H1 (cell line): ENCODE measurements around the gene CFH. TPM values are rescaled to one million over a fixed set of nuclear protein-coding genes. Genes with fewer than 3 reads are reported as not detected.

Experiments used
- CTCF ChIA-PET: fragments of 300-600 bp; sonication (Branson Sonifier 250); formaldehyde crosslinking; loops from one replicate; lab custom pipeline; 2021; ENCODE audit not compliant: partially characterized antibody; lab: Charles Lee
- POLR2A ChIA-PET: fragments of 300-600 bp; sonication (Branson Sonifier 250); formaldehyde crosslinking; loops from one replicate; lab custom pipeline; 2021; ENCODE audit warnings: inconsistent platforms; ENCODE audit not compliant: partially characterized antibody; lab: Charles Lee
- DNase-seq, 2 experiments: peaks; one replicate each; pipeline versions ENCODE4 v3.0.0 to v3.0.0-alpha.2; 2010 to 2022; ENCODE audit warnings: low spot score in 2 of 2, low read depth in 1 of 2, mixed read lengths in 1 of 2
- FAIRE-seq: peaks from 2 replicates; lab custom pipeline; 2011; peaks lifted over from hg19 to GRCh38; lab: Jason Lieb, UNC
- H2AFZ ChIP-seq: 2 replicates; pipeline ENCODE4 v1.8.1; 2012; ENCODE audit warnings: low read length, inconsistent platforms
- H2AK5ac ChIP-seq: 2 replicates; pipeline ENCODE4 v1.6.1; 2013; ENCODE audit warnings: low read depth, low read length
- H2BK120ac ChIP-seq: replicated peaks from 2 replicates; pipeline ENCODE3; 2013; ENCODE audit warnings: low read depth, low read length, inconsistent platforms
- H2BK12ac ChIP-seq: 2 replicates; pipeline ENCODE4 v1.6.1; 2013; ENCODE audit warnings: low read depth, low read length
- H2BK15ac ChIP-seq: 2 replicates; pipeline ENCODE4 v1.6.1; 2013; ENCODE audit warnings: low read length
- H2BK20ac ChIP-seq: 2 replicates; pipeline ENCODE4 v1.6.1; 2013; ENCODE audit warnings: low read length
- H2BK5ac ChIP-seq: 2 replicates; pipeline ENCODE4 v1.6.1; 2013; ENCODE audit warnings: low read depth, low read length
- H3K14ac ChIP-seq: 2 replicates; pipeline ENCODE4 v1.6.1; 2013; ENCODE audit warnings: inconsistent platforms; ENCODE audit not compliant: insufficient read length
- H3K18ac ChIP-seq: 2 replicates; pipeline ENCODE4 v1.6.1; 2013; ENCODE audit warnings: low read length; ENCODE audit errors: extremely low read depth
- H3K23ac ChIP-seq: 2 replicates; pipeline ENCODE4 v1.6.1; 2013; ENCODE audit warnings: inconsistent platforms; ENCODE audit not compliant: insufficient read length
- H3K23me2 ChIP-seq: 2 replicates; pipeline ENCODE4 v1.6.1; 2013; ENCODE audit warnings: low read depth, low read length
- H3K27ac ChIP-seq: 2 replicates; pipeline ENCODE4 v1.6.1; 2011; ENCODE audit warnings: low read depth, low read length, inconsistent platforms
- H3K27me3 ChIP-seq, 4 experiments: replicated peaks in 1 of 4; 1 replicate in 1 of 4; 2 replicates in 3 of 4; pipeline versions ENCODE4 v1.6.1 to v1.8.1; 2011 to 2013; ENCODE audit warnings: low read length in 3 of 4, mild to moderate bottlenecking in 3 of 4, inconsistent platforms in 2 of 4, mixed read lengths in 2 of 4, moderate library complexity in 1 of 4; ENCODE audit not compliant: control insufficient read depth in 3 of 4, insufficient read depth in 3 of 4; ENCODE audit errors: extremely low read depth in 1 of 4
- H3K36me3 ChIP-seq, 4 experiments: 2 replicates each; pipeline versions ENCODE4 v1.6.1 to v1.8.1; 2011 to 2013; ENCODE audit warnings: mild to moderate bottlenecking in 4 of 4, low read length in 3 of 4, moderate library complexity in 2 of 4, control low read depth in 1 of 4, inconsistent platforms in 1 of 4; ENCODE audit not compliant: insufficient read depth in 4 of 4, control insufficient read depth in 2 of 4
- H3K4ac ChIP-seq: replicated peaks from 2 replicates; pipeline ENCODE3; 2013; ENCODE audit warnings: low read length, low read depth, mixed read lengths, inconsistent platforms; ENCODE audit not compliant: insufficient read length
- H3K4me1 ChIP-seq, 4 experiments: replicated peaks in 1 of 4; 1 replicate in 1 of 4; 2 replicates in 3 of 4; pipeline versions ENCODE4 v1.6.1 to v1.8.1; 2011 to 2013; ENCODE audit warnings: low read length in 3 of 4, inconsistent platforms in 2 of 4, mixed read lengths in 1 of 4; ENCODE audit not compliant: insufficient read depth in 4 of 4, control insufficient read depth in 3 of 4
- H3K4me2 ChIP-seq, 2 experiments: 2 replicates each; pipeline versions ENCODE4 v1.6.1 to v1.8.1; 2011 to 2013; ENCODE audit warnings: low read depth in 2 of 2, low read length in 2 of 2, control low read depth in 1 of 2, inconsistent platforms in 1 of 2, mild to moderate bottlenecking in 1 of 2; ENCODE audit not compliant: insufficient read depth in 1 of 2
- H3K4me3 ChIP-seq, 4 experiments: fragments of 200-600, 300-600 bp in 1 of 4; sonication (generic), shearing (Covaris generic), sonication (Bioruptor Twin) in 1 of 4; 2 replicates each; pipeline versions ENCODE4 v1.5.1 to v1.8.1; 2011 to 2016; ENCODE audit warnings: low read length in 4 of 4, low read depth in 3 of 4, control low read depth in 2 of 4, inconsistent platforms in 2 of 4, mild to moderate bottlenecking in 2 of 4, mixed read lengths in 1 of 4, moderate library complexity in 1 of 4; ENCODE audit not compliant: insufficient read depth in 2 of 4; ENCODE audit errors: extremely low read depth in 1 of 4
- H3K56ac ChIP-seq: replicated peaks from 2 replicates; pipeline ENCODE3; 2013; ENCODE audit warnings: low read depth, mild to moderate bottlenecking, mixed read lengths, low read length, inconsistent platforms; ENCODE audit not compliant: insufficient read length
- H3K79me1 ChIP-seq: 2 replicates; pipeline ENCODE4 v1.6.1; 2013; ENCODE audit warnings: low read depth, low read length, control low read depth
- H3K79me2 ChIP-seq, 2 experiments: 2 replicates each; pipeline versions ENCODE4 v1.6.1 to v1.8.1; 2012 to 2013; ENCODE audit warnings: low read length in 2 of 2, mild to moderate bottlenecking in 2 of 2, inconsistent platforms in 1 of 2; ENCODE audit not compliant: insufficient read depth in 2 of 2, control insufficient read depth in 1 of 2
- H3K9ac ChIP-seq, 4 experiments: replicated peaks in 1 of 4; 1 replicate in 1 of 4; 2 replicates in 3 of 4; pipeline versions ENCODE4 v1.6.1 to v1.8.1; 2011 to 2013; ENCODE audit warnings: low read depth in 3 of 4, low read length in 3 of 4, control low read depth in 2 of 4, mild to moderate bottlenecking in 2 of 4, moderate library complexity in 2 of 4, inconsistent platforms in 1 of 4; ENCODE audit errors: extremely low read depth in 1 of 4
- H3K9me3 ChIP-seq, 2 experiments: 2 replicates each; pipeline versions ENCODE4 v1.6.1 to v1.8.1; 2012 to 2013; ENCODE audit warnings: mild to moderate bottlenecking in 2 of 2, moderate library complexity in 2 of 2, control low read depth in 1 of 2, inconsistent platforms in 1 of 2, low read depth in 1 of 2, low read length in 1 of 2, mixed read lengths in 1 of 2; ENCODE audit not compliant: insufficient read depth in 2 of 2
- H4K20me1 ChIP-seq, 2 experiments: replicated peaks in 1 of 2; 2 replicates each; pipeline versions ENCODE3 to v1.8.1; 2011 to 2013; ENCODE audit warnings: inconsistent platforms in 2 of 2, low read length in 2 of 2, mild to moderate bottlenecking in 1 of 2; ENCODE audit not compliant: insufficient read depth in 2 of 2, control insufficient read depth in 1 of 2
- H4K5ac ChIP-seq: 2 replicates; pipeline ENCODE4 v1.6.1; 2013; ENCODE audit warnings: low read length, low read depth, mixed read lengths, inconsistent platforms; ENCODE audit not compliant: insufficient read length
- H4K8ac ChIP-seq: 2 replicates; pipeline ENCODE4 v1.8.0; 2013; ENCODE audit warnings: mild to moderate bottlenecking, moderate library complexity, low read length, inconsistent platforms; ENCODE audit not compliant: insufficient read depth; ENCODE audit errors: extremely low read depth
- H4K91ac ChIP-seq: replicated peaks from 2 replicates; pipeline ENCODE3; 2013; ENCODE audit warnings: low read length, mixed read lengths, inconsistent platforms; ENCODE audit not compliant: insufficient read length
- BACH1 ChIP-seq: IDR thresholded peaks from 2 replicates; pipeline ENCODE4 v1.6.1; 2012; ENCODE audit warnings: low read length, improper control_type of control experiment
- BCL11A ChIP-seq, 2 experiments: IDR thresholded peaks; one replicate each; pipeline ENCODE4 v1.6.1; 2011; ENCODE audit warnings: low read depth in 2 of 2, low read length in 2 of 2, mild to moderate bottlenecking in 2 of 2
- CBX5 ChIP-seq: fragments of 300-800, 300-1000 bp; sonication (generic); IDR thresholded peaks from 2 replicates; pipeline ENCODE4 v1.7.1; 2016; ENCODE audit warnings: antibody characterized with exemption, low read length, low read depth
- CEBPB ChIP-seq: IDR thresholded peaks from 2 replicates; pipeline ENCODE4 v1.6.1; 2012; ENCODE audit warnings: low read depth, low read length
- CTCF ChIP-seq, 3 experiments: IDR thresholded peaks; 1 replicate in 2 of 3; 2 replicates in 1 of 3; pipeline versions ENCODE4 v1.5.1 to v1.6.1; 2011; ENCODE audit warnings: low read length in 3 of 3, mild to moderate bottlenecking in 3 of 3, inconsistent platforms in 2 of 3, low read depth in 1 of 3, moderate library complexity in 1 of 3; ENCODE audit not compliant: insufficient read depth in 1 of 3; ENCODE audit errors: control extremely low read depth in 1 of 3
- PHF8 ChIP-seq: fragments of 200-600 bp; sonication (generic); conservative IDR thresholded peaks from 2 replicates; pipeline ENCODE4 v1.7.1; 2012; ENCODE audit warnings: low read depth, mild to moderate bottlenecking, inconsistent platforms, low read length, moderate library complexity
- POLR2A ChIP-seq, 2 experiments: IDR thresholded peaks; 1 replicate in 1 of 2; 2 replicates in 1 of 2; pipeline ENCODE4 v1.6.1; 2011; ENCODE audit warnings: low read depth in 2 of 2, low read length in 2 of 2, mild to moderate bottlenecking in 2 of 2; ENCODE audit errors: control extremely low read depth in 1 of 2
- RAD21 ChIP-seq, 2 experiments: IDR thresholded peaks in 1 of 2; conservative IDR thresholded peaks in 1 of 2; 2 replicates each; pipeline ENCODE4 v1.6.1; 2011; ENCODE audit warnings: low read depth in 2 of 2, low read length in 2 of 2, improper control_type of control experiment in 1 of 2, inconsistent platforms in 1 of 2, mild to moderate bottlenecking in 1 of 2, moderate library complexity in 1 of 2
- SIX5 ChIP-seq: IDR thresholded peaks from 2 replicates; pipeline ENCODE4 v1.6.1; 2011; ENCODE audit warnings: mild to moderate bottlenecking, low read depth, low read length
- SP1 ChIP-seq: IDR thresholded peaks from 2 replicates; pipeline ENCODE4 v1.6.1; 2011; ENCODE audit warnings: low read depth, low read length
- SP2 ChIP-seq: IDR thresholded peaks from 2 replicates; pipeline ENCODE4 v1.6.1; 2012; ENCODE audit warnings: mild to moderate bottlenecking, low read length, inconsistent platforms
- SP4 ChIP-seq: IDR thresholded peaks from 2 replicates; pipeline ENCODE4 v1.6.1; 2012; ENCODE audit warnings: low read length, inconsistent platforms
- SUZ12 ChIP-seq: fragments of 200-600 bp; sonication (generic); IDR thresholded peaks from 2 replicates; pipeline ENCODE4 v1.6.1; 2012; ENCODE audit warnings: mild to moderate bottlenecking, inconsistent platforms, low read length, moderate library complexity, mixed read lengths
- TAF1 ChIP-seq: IDR thresholded peaks from 2 replicates; pipeline ENCODE4 v1.6.1; 2011; ENCODE audit warnings: mild to moderate bottlenecking, low read depth, low read length
- WGBS, 2 experiments: shearing (Covaris generic) in 1 of 2; methylation state at CpG; one replicate each; pipeline versions ENCODE4 v1.1.6 to v1.1.7; 2013 to 2015; ENCODE audit warnings: low lambda C conversion rate in 2 of 2, mixed read lengths in 2 of 2, inconsistent platforms in 1 of 2, low coverage in 1 of 2, missing lambda C conversion rate in 1 of 2; ENCODE audit not compliant: insufficient replicate concordance in 2 of 2, insufficient coverage in 1 of 2, insufficient read length in 1 of 2; ENCODE audit errors: extremely low coverage in 1 of 2, missing lambda C conversion rate in 1 of 2; 5-methylcytosine and 5-hydroxymethylcytosine counted together
- polyA plus RNA-seq, 7 experiments: library from polyadenylated mRNA; depleted of rRNA in 3 of 7; stranded (reverse) in 5 of 7; unstranded in 2 of 7; fragments of >200 nt in 5 of 7; fragments of 200-250 nt in 2 of 7; gene quantifications; 1 replicate in 5 of 7; 2 replicates in 1 of 7; 4 replicates in 1 of 7; pipeline versions ENCODE4 v1.2.1 to v1.2.3, GENCODE V29; 2011 to 2013; ENCODE audit warnings: missing spikeins in 2 of 7, mixed read lengths in 2 of 7
- total RNA-seq: library from RNA; stranded (reverse); fragmentation: NEBNext Ultra II Directional; extraction: Animal tissue kit (Norgen Biotek cat#: 25700); gene quantifications from 2 replicates; pipeline ENCODE4 v1.2.1, GENCODE V29; 2021

Gene CFH
- total and polyA plus RNA-seq, 2 of the 8 experiments (the other 6 are each of a cell fraction or from before 2014, with no cell fraction given): not detected

GRCh38 chr1:196689001-196689400 lies 37.2 kb downstream of the CFH start:
- H3K79me1 ChIP-seq: no peaks in the 10 kb centered on the region
- H3K4ac ChIP-seq: no peak overlapping the region
- no peak overlapping the region for H2BK5ac ChIP-seq
- H2BK120ac ChIP-seq: no peak overlapping the region
- 96% methylated on average over 3 of the region's 3 CpGs; no CpG with 5 or more reads in 1 of the 2 experiments for WGBS, 2 experiments
- no peak overlapping the region for H4K8ac ChIP-seq
- H3K27me3 ChIP-seq: no peaks in the 10 kb centered on the region
- no peaks in the 10 kb centered on the region for H3K36me3 ChIP-seq
- H3K14ac ChIP-seq: no peak overlapping the region
- no peak overlapping the region for H2AK5ac ChIP-seq
- CTCF ChIA-PET: no interaction called here
- H3K27ac ChIP-seq: no peak overlapping the region
- H3K4me3 ChIP-seq: no peak overlapping the region
- no peak overlapping the region for H3K23ac ChIP-seq
- POLR2A ChIA-PET: no interaction called here
- H2BK12ac ChIP-seq: no peak overlapping the region
- DNase-seq: no peak
- no peak overlapping the region for H2AFZ ChIP-seq
- no peak overlapping the region for H3K18ac ChIP-seq
- H3K56ac ChIP-seq: no peak overlapping the region
- H3K4me1 ChIP-seq: no peaks in the 10 kb centered on the region
- H3K23me2 ChIP-seq: no peaks in the 10 kb centered on the region; the same call in 1 of the 2 replicates
- no peak overlapping the region for H2BK20ac ChIP-seq
- H4K91ac ChIP-seq: no peak overlapping the region
- H3K4me2 ChIP-seq: no peak overlapping the region
- H4K5ac ChIP-seq: no peak overlapping the region
- no peak overlapping the region for H2BK15ac ChIP-seq
- no peaks in the 10 kb centered on the region for H3K9me3 ChIP-seq
- H3K79me2 ChIP-seq: no peaks in the 10 kb centered on the region
- no peak for FAIRE-seq
- no peaks in the 10 kb centered on the region for H4K20me1 ChIP-seq
- no peak overlapping the region for H3K9ac ChIP-seq
- TF ChIP-seq TAF1 (no peak), SIX5 (no peak), SUZ12 (no peak), CBX5 (no peak), PHF8 (no peak), CEBPB (no peak), SP4 (no peak), CTCF (IDR thresholded peaks at IDR 0.05; ENCODE audit: control extremely low read depth in 1 of 3, insufficient read depth in 1 of 3, low read depth in 1 of 3, low read length in 3 of 3) (no peak), SP2 (no peak), SP1 (no peak), RAD21 (IDR thresholded peaks at IDR 0.05 in 1 of 2, conservative IDR thresholded peaks at IDR 0.05 in 1 of 2; ENCODE audit: low read depth in 2 of 2, low read length in 2 of 2) (no peak), POLR2A (IDR thresholded peaks at IDR 0.05; ENCODE audit: control extremely low read depth in 1 of 2, low read depth in 2 of 2, low read length in 2 of 2) (no peak), BCL11A (IDR thresholded peaks at IDR 0.05; ENCODE audit: low read depth in 2 of 2, low read length in 2 of 2) (no peak), BACH1 (no peak)
